HG03571 (cell line): ENCODE data around the gene CBFA2T2.
"Not testable (repeated sequence)": the region's sequence is repeated elsewhere in the genome, so short reads cannot be mapped to it uniquely, and the experiment has no call there.

Source experiments
- ATAC-seq: cut with Tn5 transposase; IDR thresholded peaks from one replicate; pipeline ENCODE4 v1.9.1; 2021; ENCODE audit not compliant: unreplicated experiment

Gene CBFA2T2

GRCh38 chr20:33501000-33501399 lies 11.1 kb downstream of the CBFA2T2 start:
- no peak for ATAC-seq

DNA sequence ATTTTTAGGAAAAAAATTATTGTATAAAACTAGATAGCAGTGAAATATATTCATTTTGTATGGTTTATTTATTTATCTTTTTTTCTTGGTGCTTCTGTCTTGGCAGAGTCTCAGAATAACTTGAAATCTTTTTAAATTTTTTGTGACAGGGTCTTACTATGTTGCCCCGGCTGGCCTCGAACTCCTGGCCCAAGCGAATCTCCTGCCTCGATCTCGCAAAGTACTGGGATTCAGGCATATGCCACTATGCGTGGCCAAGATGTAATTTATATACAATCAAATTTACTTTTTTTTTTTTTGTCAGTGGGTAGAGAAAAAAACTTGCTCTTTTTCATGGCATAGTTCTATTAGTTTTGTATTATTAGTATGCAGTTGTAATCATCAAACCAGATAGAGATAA lies 13.7 kb downstream of the CBFA2T2 start:
- ATAC-seq: no peak

DNA sequence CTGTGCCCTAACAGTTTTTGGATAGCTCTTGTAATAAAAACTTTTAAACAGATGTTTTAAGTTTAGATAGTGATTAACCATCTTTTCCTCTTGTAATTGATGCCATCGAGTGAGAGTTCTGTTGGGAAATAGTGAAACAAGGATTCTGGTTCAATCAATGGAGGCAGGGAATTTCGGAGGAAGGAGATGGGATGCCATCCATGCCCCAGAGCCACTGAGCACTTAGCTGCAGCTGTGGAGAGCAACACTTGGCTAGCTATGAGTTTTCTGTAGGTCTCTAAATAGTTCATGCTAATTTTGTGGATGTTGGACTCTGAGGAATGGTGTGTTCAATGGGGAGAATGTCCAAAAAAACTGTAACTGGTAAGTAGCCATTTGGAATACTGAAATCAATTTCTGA lies 16.7 kb downstream of the CBFA2T2 start:
- ATAC-seq: no peak

GRCh38 chr20:33507461-33507860 lies 17.6 kb downstream of the CBFA2T2 start:
- no peak for ATAC-seq

DNA sequence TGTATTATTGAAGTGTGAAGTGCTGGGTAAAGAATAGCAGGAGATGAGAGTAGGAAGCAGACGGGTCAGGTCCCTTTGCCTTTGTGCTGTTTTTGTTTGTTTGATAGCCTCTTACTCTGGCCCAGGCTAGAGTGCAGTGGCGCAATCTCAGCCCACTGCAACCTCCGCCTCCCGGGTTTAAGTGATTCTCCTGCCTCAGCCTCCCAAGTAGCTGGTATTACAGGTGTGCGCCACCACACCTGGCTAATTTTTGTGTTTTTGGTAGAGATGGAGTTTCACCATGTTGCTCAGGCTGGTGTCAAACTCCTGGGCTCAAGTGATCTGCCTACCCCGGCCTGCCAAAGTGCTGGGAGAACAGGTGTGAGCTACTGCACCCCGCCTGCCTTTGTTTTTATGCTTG lies 18.1 kb downstream of the CBFA2T2 start:
- ATAC-seq: not testable (repeated sequence)

DNA sequence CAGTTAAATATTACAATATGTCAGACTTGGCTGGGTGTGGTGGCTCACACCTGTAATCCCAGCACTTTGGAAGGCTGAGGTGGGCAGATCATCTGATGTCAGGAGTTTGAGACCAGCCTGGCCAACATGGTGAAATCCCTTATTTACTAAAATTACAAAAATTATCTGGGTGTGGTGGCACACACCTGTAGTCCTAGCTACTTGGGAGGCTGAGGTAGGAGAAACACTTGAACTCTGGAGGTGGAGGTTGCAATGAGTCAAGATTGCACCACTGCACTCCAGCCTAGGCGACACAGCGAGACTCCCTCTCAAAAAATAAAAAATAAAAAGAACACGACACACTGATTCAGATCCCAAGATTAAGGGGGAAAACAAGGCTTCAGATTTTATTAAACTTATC lies 19.2 kb downstream of the CBFA2T2 start:
- not testable (repeated sequence) for ATAC-seq

- ATAC-seq: not testable (repeated sequence)
Observed at GRCh38 chr20:33511876-33512275, 22.0 kb downstream of the CBFA2T2 start.

DNA sequence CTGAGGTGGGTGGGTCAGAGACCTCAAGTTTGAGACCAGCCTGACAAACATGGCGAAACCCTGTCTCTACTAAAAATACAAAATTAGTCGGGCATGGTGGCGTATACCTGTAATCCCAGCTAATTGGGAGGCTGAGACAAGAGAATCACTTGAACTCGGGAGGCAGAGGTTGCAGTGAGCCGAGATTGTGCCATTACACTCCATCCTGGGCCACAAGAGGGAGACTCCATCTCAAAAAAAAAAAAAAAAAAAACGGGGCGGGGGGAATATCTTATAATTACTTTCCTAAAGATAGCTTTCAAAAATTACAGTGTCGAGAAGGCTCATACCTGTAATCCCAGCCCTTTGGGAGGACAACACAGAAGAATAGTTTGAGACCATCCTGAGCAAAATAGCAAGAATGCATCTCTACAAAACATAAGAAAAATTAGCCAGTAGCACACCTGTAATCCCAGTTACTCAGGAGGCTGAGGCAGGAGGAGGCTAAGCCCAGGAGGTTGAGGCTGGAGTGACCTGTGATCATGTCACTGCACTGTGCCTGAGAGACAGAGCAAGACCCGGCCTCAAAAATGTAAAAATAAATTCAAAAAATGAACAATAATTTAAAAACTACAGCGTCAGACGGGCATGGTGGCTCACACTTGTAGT lies 25.8 kb downstream of the CBFA2T2 start:
- no peak for ATAC-seq

DNA sequence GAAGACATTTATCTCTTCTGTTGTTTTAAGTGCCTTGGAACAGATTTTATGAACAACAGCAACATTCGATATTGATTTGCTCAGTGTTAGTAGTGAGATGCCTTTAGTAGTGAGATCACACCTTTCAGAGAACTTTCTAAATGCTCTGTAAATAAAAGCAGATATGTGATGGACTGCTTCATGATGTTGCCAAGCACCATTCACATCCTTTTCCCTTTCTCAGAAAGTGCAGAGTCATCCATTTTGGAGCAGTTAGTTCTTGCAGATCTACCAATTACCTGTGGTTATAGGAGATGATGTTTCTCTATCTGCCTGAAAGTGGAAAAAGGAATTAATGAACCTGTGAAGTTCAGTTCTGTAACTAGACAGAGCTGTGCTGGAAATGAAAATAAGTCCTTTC lies 27.0 kb downstream of the CBFA2T2 start:
- ATAC-seq: no peak

DNA sequence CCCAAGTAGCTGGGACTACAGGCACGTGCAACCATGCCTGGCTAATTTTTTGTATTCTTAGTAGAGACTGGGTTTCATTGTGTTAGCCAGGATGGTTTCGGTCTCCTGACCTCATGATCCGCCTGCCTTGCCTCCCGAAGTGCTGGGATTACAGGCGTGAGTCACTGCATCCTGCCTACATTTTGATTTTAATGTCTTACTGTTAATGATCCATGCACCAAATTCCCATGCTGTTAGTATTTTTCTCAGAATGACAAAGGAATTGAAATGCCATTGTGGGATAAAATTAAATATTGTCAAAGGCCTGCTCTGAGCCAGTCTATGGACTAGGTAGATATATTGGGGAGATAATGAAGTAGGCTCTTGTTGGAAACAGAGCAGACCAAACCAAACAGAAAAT lies 28.2 kb downstream of the CBFA2T2 start:
- no peak for ATAC-seq

GRCh38 chr20:33521461-33521860 lies 31.6 kb downstream of the CBFA2T2 start:
- ATAC-seq: no peak

GRCh38 chr20:33522256-33522820 lies 32.4 kb downstream of the CBFA2T2 start:
- no peak for ATAC-seq

- no peak for ATAC-seq
Observed at GRCh38 chr20:33524261-33524660, 34.4 kb downstream of the CBFA2T2 start.

GRCh38 chr20:33526769-33527168 lies 36.9 kb downstream of the CBFA2T2 start:
- ATAC-seq: no peak

GRCh38 chr20:33531047-33531877 lies 41.4 kb downstream of the CBFA2T2 start:
- no peak for ATAC-seq

GRCh38 chr20:33531885-33532284 lies 42.0 kb downstream of the CBFA2T2 start:
- no peak for ATAC-seq

DNA sequence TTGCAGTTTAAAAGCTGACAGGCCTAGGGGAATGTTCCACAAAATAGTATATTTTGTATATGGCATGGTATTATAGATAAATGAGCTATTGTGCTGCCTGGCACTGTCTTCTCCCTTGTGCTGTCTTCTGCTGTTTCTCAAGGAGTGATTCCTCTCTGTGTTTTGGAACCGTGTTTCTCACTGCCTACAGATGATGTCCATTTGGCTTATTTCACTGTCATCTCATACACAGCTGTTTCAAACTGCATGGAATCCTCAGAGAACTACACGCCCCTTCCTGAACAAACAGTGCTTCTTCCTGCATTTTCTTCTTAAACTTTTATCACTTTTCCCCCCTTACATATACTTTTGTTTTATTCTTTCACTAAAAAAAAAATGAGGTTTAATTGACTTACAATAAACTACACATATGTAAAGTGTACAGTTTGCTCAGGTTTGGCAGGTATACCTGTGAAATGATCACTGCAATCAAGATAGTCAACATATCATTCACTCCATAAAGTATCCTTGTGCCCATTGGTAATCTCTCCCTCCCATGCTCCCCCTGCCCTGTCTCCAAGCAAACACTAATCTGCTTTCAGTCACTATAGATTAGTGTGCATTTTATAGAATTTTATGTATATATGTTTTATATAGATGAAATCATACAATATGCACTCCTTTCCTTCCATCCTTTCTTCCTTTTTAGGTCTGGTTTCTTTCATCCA lies 43.0 kb downstream of the CBFA2T2 start:
- no peak for ATAC-seq

DNA sequence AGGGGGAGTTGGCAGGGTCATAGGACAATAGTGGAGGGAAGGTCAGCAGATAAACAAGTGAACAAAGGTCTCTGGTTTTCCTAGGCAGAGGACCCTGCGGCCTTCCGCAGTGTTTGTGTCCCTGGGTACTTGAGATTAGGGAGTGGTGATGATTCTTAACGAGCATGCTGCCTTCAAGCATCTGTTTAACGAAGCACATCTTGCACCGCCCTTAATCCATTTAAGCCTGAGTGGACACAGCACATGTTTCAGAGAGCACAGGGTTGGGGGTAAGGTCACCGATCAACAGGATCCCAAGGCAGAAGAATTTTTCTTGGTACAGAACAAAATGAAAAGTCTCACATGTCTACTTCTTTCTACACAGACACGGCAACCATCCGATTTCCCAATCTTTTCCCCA lies 45.8 kb downstream of the CBFA2T2 start:
- not testable (repeated sequence) for ATAC-seq

GRCh38 chr20:33537608-33538007 lies 47.7 kb downstream of the CBFA2T2 start:
- ATAC-seq: no peak

DNA sequence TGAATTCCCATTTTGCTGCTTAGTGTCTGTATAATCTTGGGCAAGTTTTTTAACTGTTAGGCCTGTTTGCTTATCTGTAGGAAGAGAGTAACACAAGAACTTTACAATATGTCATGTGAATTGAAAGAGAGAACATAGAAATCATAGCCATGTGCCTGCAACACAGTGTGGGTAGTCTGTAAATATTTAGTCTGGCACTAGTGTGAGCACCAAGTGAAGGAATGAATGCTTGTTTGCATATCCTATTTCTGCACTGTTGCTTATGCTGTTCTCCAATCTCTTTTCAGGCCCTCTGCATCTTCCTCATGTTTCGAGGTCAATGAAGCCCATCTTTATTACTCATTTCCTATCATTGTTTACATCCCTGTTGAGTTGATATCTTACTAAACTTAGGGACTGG lies 49.2 kb downstream of the CBFA2T2 start:
- no peak for ATAC-seq

- no peak for ATAC-seq
Observed at GRCh38 chr20:33540427-33540826, 50.5 kb downstream of the CBFA2T2 start.

DNA sequence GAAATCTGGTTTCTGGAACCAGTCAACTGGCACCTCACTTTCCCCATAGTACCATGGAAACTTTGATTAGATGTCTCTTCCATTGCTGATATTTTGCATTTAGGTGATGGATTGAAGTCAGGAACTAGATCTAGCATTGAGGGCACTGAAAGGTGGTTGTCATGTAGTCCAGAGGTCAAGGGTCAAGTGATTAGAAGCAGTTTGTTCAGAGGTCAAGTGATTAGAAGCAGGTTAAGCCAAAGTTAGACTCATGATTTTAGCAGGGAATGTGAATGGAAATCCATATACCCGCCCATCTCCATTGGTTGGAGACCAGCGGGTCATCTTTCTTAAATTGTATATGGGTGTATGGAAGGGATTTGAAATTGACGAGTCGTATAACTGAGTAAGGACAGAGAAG lies 51.2 kb downstream of the CBFA2T2 start:
- no peak for ATAC-seq
